Natural killer cell (primary cell): Measurements from ENCODE around the gene NMNAT2. TPM values are rescaled to one million over a fixed set of nuclear protein-coding genes. Genes with fewer than 3 reads are reported as not detected.
A peak's percentile ranks its signal among the peaks of the same experiment; 100 is the strongest.

Experiments used
- ATAC-seq, 3 donors: fragments of 150-1000 bp in 2 of 3; fragments of 200-7000 bp in 1 of 3; cut with Tn5 transposase; 1 replicate in 1 of 3; 2 replicates in 2 of 3; pipeline ENCODE4 v1.10.0; 2021; ENCODE audit warnings: mild to moderate bottlenecking in 2 of 3, moderate library complexity in 2 of 3
- DNase-seq, 2 donors: peaks; one replicate each; pipeline versions ENCODE4 v3.0.0 to v3.0.0-alpha.2; 2013 to 2021; ENCODE audit warnings: mixed read lengths in 1 of 2
- H3K27ac ChIP-seq: one replicate; pipeline ENCODE4 v1.5.1; 2013; ENCODE audit warnings: mild to moderate bottlenecking, low read length
- H3K27me3 ChIP-seq: one replicate; pipeline ENCODE4 v1.6.1; 2013; ENCODE audit warnings: low read length; ENCODE audit not compliant: control insufficient read depth, insufficient read depth
- H3K36me3 ChIP-seq: one replicate; pipeline ENCODE4 v1.6.1; 2013; ENCODE audit warnings: low read length; ENCODE audit not compliant: control insufficient read depth, insufficient read depth
- H3K4me1 ChIP-seq: one replicate; pipeline ENCODE4 v1.6.1; 2013; ENCODE audit warnings: low read length; ENCODE audit not compliant: control insufficient read depth, insufficient read depth
- H3K4me3 ChIP-seq: one replicate; pipeline ENCODE4 v1.5.1; 2013; ENCODE audit warnings: low read length
- H3K9me3 ChIP-seq: one replicate; pipeline ENCODE4 v1.6.1; 2013; ENCODE audit warnings: low read length; ENCODE audit not compliant: control insufficient read depth, insufficient read depth
- H3K27ac Mint-ChIP-seq, 2 donors: one replicate each; pipeline ENCODE4 v1.8.0; 2022; ENCODE audit warnings: mild to moderate bottlenecking in 2 of 2, mixed read lengths in 2 of 2, moderate library complexity in 1 of 2
- H3K27me3 Mint-ChIP-seq, 2 donors: one replicate each; pipeline ENCODE4 v1.8.0; 2022; ENCODE audit warnings: low read depth in 2 of 2, mixed read lengths in 2 of 2
- H3K36me3 Mint-ChIP-seq: one replicate; pipeline ENCODE4 v1.8.0; 2022; ENCODE audit warnings: mixed read lengths
- H3K4me1 Mint-ChIP-seq, 2 donors: one replicate each; pipeline ENCODE4 v1.8.0; 2022; ENCODE audit warnings: mixed read lengths in 2 of 2
- H3K4me3 Mint-ChIP-seq: one replicate; pipeline ENCODE4 v1.8.0; 2022; ENCODE audit warnings: mild to moderate bottlenecking, moderate library complexity, mixed read lengths
- H3K9me3 Mint-ChIP-seq, 2 donors: one replicate each; pipeline ENCODE4 v1.8.0; 2022; ENCODE audit warnings: mixed read lengths in 2 of 2
- WGBS: methylation state at CpG from one replicate; pipeline ENCODE4 v1.1.7; 2013; ENCODE audit warnings: missing lambda C conversion rate; ENCODE audit not compliant: insufficient coverage; 5-methylcytosine and 5-hydroxymethylcytosine counted together
- intact Hi-C: fragments of 100-400 bp; cut with micrococcal nuclease; formaldehyde crosslinking; loops from one replicate; pipeline ENCODE4 v1.14.2; 2022
- total RNA-seq, 4 donors: library from RNA; stranded (reverse); fragments of 120-200 nt in 1 of 4; gene quantifications; one replicate each; pipeline versions ENCODE4 v1.2.3 to v1.2.4, GENCODE V29; 2013 to 2022
- TF ChIP-seq, protein P1 (sequence below): fragments of 200-600 bp; IDR thresholded peaks from one replicate; pipeline ENCODE4 v1.8.0; 2022; ENCODE audit warnings: antibody characterized with exemption

Gene NMNAT2
- total RNA-seq, 3 donors from 2014 or later (not counting 1 experiment from before 2014, with no cell fraction given): not detected

DNA sequence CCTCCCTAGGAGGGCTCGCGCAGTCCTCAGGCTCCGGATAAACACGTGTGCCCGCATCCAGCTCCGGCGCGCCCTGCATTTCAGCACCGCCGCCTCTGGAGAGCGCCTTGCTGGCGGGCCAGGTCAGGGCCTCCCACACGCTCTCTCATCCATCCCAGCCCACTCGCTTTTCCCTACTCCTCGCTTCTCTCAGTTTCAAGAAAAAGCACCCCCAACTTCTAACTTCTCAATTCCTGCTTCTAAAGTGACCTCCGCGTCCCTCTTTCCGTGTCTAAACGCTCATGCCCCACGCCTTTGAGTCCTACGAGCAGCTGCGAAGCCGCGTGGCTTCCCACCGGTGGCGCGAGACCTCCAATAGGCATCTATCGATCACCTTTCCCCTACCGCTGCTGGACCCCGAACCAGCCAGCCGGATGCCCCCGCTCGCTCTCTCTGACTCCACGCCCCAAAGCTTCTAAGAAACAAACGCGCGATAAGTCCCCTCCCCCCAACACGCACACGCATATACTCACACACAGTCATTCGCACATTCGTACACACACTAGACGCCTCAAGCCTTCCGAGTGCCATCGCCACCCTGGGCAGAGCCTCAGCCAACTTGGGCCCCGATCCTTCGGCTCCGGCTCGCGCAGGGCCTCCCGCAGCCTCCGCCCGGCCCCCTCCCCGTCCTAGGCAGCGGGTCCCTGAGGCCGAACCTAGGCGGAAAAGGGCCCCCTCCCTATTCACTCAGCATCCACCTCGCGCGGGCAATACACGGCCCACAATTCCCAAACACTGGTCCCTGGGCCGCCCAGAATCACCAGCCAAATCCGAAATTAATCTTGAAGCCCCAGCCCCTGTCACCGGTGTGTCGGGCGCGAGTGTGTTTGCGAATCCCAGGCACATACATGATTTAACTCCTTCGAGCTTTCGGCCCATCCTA, 1.1 kb downstream of the NMNAT2 start:
- Mint-ChIP-seq H3K9me3 (no peaks in the 10 kb centered on the region), H3K36me3 (no peaks in the 10 kb centered on the region), H3K4me1 (peaks cover 24 to 27% of the 10 kb centered on the region in 2 donors), H3K27ac (no peak overlapping the region), H3K27me3 (peaks cover 51 to 78% of the 10 kb centered on the region in 2 donors), H3K4me3 (peak overlapping the region; percentile 65)
- Histone ChIP-seq H3K4me3 (no peak overlapping the region), H3K36me3 (no peaks in the 10 kb centered on the region), H3K27me3 (peaks cover 38% of the 10 kb centered on the region), H3K27ac (no peak overlapping the region), H3K9me3 (no peaks in the 10 kb centered on the region), H3K4me1 (peaks cover 17% of the 10 kb centered on the region)
- ATAC-seq: peak; percentile 67 to 85 (median 81)
- TF ChIP-seq, protein P1, sequence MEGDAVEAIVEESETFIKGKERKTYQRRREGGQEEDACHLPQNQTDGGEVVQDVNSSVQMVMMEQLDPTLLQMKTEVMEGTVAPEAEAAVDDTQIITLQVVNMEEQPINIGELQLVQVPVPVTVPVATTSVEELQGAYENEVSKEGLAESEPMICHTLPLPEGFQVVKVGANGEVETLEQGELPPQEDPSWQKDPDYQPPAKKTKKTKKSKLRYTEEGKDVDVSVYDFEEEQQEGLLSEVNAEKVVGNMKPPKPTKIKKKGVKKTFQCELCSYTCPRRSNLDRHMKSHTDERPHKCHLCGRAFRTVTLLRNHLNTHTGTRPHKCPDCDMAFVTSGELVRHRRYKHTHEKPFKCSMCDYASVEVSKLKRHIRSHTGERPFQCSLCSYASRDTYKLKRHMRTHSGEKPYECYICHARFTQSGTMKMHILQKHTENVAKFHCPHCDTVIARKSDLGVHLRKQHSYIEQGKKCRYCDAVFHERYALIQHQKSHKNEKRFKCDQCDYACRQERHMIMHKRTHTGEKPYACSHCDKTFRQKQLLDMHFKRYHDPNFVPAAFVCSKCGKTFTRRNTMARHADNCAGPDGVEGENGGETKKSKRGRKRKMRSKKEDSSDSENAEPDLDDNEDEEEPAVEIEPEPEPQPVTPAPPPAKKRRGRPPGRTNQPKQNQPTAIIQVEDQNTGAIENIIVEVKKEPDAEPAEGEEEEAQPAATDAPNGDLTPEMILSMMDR: no peak
- intact Hi-C loops: no loop called here
- WGBS: 8% methylated on average over 69 of the region's 69 CpGs
- peak in 1 of 2 donors; percentile 32 for DNase-seq

DNA sequence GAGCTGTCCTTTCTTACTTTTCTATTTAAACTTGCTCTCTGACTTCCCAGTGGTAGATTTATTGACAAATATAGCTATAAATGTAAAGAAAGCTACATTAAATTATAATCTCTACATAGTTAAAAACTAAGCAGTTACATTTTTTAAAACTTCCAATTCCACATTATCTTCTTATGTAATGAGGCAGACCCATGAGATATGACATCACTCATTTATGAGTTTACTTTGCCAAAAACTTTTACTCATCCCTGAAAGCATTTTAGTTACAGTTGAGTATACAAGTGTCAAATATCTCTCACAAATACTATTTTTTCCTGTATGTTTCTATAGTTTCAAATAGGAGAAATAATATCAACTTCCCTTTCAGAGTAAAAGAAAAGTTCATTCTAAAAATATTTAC, 3.8 kb downstream of the NMNAT2 start:
- Mint-ChIP-seq H3K27me3 (peaks cover 43 to 53% of the 10 kb centered on the region in 2 donors), H3K27ac (no peak overlapping the region), H3K36me3 (no peaks in the 10 kb centered on the region), H3K9me3 (peaks cover 0 to 2% of the 10 kb centered on the region in 2 donors), H3K4me3 (no peak overlapping the region), H3K4me1 (peaks cover 24 to 27% of the 10 kb centered on the region in 2 donors)
- intact Hi-C loops: no loop called here
- Histone ChIP-seq H3K9me3 (no peaks in the 10 kb centered on the region), H3K36me3 (no peaks in the 10 kb centered on the region), H3K27ac (no peak overlapping the region), H3K4me3 (no peak overlapping the region), H3K27me3 (peaks cover 29% of the 10 kb centered on the region), H3K4me1 (peaks cover 17% of the 10 kb centered on the region)
- no peak for DNase-seq
- TF ChIP-seq, protein P1: no peak
- ATAC-seq: no peak

DNA sequence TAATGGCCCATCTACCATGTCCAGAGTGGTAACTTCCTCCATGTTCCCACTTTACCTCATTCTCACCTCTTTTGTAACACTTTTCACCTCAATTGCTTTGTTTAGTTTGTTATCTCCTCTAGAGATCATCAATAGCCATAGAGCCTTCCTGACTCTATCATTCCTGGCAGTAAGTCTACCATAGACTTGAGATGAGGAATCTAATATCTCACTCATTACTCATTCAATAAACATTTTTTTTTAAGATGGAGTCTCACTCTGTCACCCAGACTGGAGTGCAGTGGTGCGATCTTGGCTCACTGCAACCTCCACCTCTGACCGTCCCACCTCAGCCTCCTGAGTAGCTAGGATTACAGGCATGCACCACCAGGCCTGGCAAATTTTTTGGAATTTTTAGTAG, 7.1 kb downstream of the NMNAT2 start:
- DNase-seq (no peak), ATAC-seq (no peak)
- H3K4me3 ChIP-seq: no peak overlapping the region
- Mint-ChIP-seq H3K27ac (no peak overlapping the region), H3K27me3 (peaks cover 19 to 33% of the 10 kb centered on the region in 2 donors), H3K36me3 (no peaks in the 10 kb centered on the region), H3K4me1 (peaks cover 1% of the 10 kb centered on the region in 2 donors), H3K4me3 (no peak overlapping the region), H3K9me3 (peaks cover 0 to 2% of the 10 kb centered on the region in 2 donors)
- H3K9me3 ChIP-seq: no peaks in the 10 kb centered on the region
- H3K4me1 ChIP-seq: no peaks in the 10 kb centered on the region
- H3K27ac ChIP-seq: no peak overlapping the region
- no peaks in the 10 kb centered on the region for H3K36me3 ChIP-seq
- TF ChIP-seq, protein P1: no peak
- intact Hi-C loops: no loop called here
- WGBS: 100% methylated on average over 2 of the region's 2 CpGs
- H3K27me3 ChIP-seq: peaks cover 12% of the 10 kb centered on the region
